ENCODE results near the gene GAS7. TPM values are rescaled to one million over a fixed set of nuclear protein-coding genes. Genes with fewer than 3 reads are reported as not detected.

The GAS7 gene
- total RNA-seq, 3 donors from 2014 or later (not counting 1 experiment from before 2014, with no cell fraction given): 70.7 to 89.1 (median 84.8) TPM

DNA sequence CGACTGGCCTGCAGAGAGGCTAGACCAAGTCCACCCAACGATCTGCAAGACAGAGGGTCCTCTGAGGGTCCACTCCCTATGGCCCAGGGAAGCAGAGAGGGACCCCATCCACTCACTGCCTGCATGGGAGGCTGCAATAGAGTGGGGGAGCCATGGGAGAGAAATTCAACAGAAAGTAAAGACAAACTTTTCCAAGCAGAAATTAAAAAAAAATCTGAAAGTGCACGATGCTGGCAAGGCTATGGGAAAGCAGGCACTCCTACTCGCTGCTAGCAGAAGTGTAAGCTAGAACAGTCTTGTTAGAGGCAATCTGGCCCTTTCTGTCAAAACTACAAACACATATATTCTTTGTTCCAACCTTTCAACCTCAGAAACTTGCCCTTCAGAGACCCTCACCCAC lies 85.4 kb downstream of the GAS7 start:
- no peak overlapping the region for H3K4me3 ChIP-seq (ENCODE audit: low read length)
- WGBS (ENCODE audit: insufficient coverage): 76% methylated on average over 4 of the region's 4 CpGs
- peak overlapping the region; percentile 99 to 100 for H3K27ac Mint-ChIP-seq
- no peaks in the 10 kb centered on the region for H3K36me3 Mint-ChIP-seq
- intact Hi-C loops (cut with micrococcal nuclease): loop anchor here (10.0 kb wide), 1 partner anchor 128 kb away; no protein-coding TSS in a partner anchor
- no peaks in the 10 kb centered on the region for H3K9me3 ChIP-seq (ENCODE audit: control insufficient read depth, insufficient read depth, low read length)
- no peak for DNase-seq
- no peak for ATAC-seq
- TF ChIP-seq, protein P1, sequence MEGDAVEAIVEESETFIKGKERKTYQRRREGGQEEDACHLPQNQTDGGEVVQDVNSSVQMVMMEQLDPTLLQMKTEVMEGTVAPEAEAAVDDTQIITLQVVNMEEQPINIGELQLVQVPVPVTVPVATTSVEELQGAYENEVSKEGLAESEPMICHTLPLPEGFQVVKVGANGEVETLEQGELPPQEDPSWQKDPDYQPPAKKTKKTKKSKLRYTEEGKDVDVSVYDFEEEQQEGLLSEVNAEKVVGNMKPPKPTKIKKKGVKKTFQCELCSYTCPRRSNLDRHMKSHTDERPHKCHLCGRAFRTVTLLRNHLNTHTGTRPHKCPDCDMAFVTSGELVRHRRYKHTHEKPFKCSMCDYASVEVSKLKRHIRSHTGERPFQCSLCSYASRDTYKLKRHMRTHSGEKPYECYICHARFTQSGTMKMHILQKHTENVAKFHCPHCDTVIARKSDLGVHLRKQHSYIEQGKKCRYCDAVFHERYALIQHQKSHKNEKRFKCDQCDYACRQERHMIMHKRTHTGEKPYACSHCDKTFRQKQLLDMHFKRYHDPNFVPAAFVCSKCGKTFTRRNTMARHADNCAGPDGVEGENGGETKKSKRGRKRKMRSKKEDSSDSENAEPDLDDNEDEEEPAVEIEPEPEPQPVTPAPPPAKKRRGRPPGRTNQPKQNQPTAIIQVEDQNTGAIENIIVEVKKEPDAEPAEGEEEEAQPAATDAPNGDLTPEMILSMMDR (IDR thresholded peaks at IDR 0.05): no peak
- H3K4me1 ChIP-seq (ENCODE audit: control insufficient read depth, insufficient read depth, low read length): peaks cover 68% of the 10 kb centered on the region
- peaks cover 75 to 77% of the 10 kb centered on the region in 2 donors for H3K4me1 Mint-ChIP-seq
- H3K4me3 Mint-ChIP-seq: peak overlapping the region; percentile 83
- H3K27me3 ChIP-seq (ENCODE audit: control insufficient read depth, insufficient read depth, low read length): no peaks in the 10 kb centered on the region
- peak overlapping the region; percentile 93 for H3K27ac ChIP-seq (ENCODE audit: low read length)
- H3K36me3 ChIP-seq (ENCODE audit: control insufficient read depth, insufficient read depth, low read length): no peaks in the 10 kb centered on the region
- no peaks in the 10 kb centered on the region for H3K27me3 Mint-ChIP-seq (ENCODE audit: low read depth in 2 of 2)
- H3K9me3 Mint-ChIP-seq: no peaks in the 10 kb centered on the region

GRCh38 chr17:10111907-10112452 lies 86.4 kb downstream of the GAS7 start:
- no peaks in the 10 kb centered on the region for H3K9me3 ChIP-seq (ENCODE audit: control insufficient read depth, insufficient read depth, low read length)
- no peaks in the 10 kb centered on the region for H3K36me3 ChIP-seq (ENCODE audit: control insufficient read depth, insufficient read depth, low read length)
- Mint-ChIP-seq H3K4me3 (peak overlapping the region; percentile 83), H3K4me1 (peaks cover 72% of the 10 kb centered on the region in 2 donors), H3K9me3 (no peaks in the 10 kb centered on the region), H3K27ac (peak overlapping the region; percentile 99 to 100), H3K27me3 (ENCODE audit: low read depth in 2 of 2) (no peaks in the 10 kb centered on the region), H3K36me3 (no peaks in the 10 kb centered on the region)
- DNase-seq (no peak), ATAC-seq (no peak)
- H3K27ac ChIP-seq (ENCODE audit: low read length): peak overlapping the region; percentile 93
- no peaks in the 10 kb centered on the region for H3K27me3 ChIP-seq (ENCODE audit: control insufficient read depth, insufficient read depth, low read length)
- WGBS (ENCODE audit: insufficient coverage): 92% methylated on average over 9 of the region's 9 CpGs
- peaks cover 68% of the 10 kb centered on the region for H3K4me1 ChIP-seq (ENCODE audit: control insufficient read depth, insufficient read depth, low read length)
- H3K4me3 ChIP-seq (ENCODE audit: low read length): no peak overlapping the region
- intact Hi-C loops (cut with micrococcal nuclease): loop anchor here (10.0 kb wide), 1 partner anchor 127 kb away; no protein-coding TSS in a partner anchor
- TF ChIP-seq, protein P1 (IDR thresholded peaks at IDR 0.05): no peak

DNA sequence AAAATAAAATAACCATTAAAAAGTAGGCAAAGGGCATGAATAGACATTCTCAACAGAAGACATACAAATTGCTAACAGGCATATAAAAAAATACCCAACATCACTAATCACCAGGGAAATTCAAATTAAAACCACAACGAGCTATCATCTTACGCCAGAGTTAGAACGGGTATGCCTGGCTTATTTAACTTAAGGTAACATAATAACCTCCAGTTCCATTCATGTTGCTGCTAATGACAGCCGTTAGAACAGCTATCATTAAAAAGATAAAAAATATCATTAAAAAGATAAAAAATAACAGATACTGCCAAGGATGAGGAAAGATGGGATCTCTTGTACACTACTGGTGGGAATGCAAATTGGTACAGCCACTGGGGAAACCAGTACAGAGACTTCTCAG lies 89.3 kb downstream of the GAS7 start:
- no peaks in the 10 kb centered on the region for H3K27me3 ChIP-seq (ENCODE audit: control insufficient read depth, insufficient read depth, low read length)
- peaks cover 56% of the 10 kb centered on the region for H3K4me1 ChIP-seq (ENCODE audit: control insufficient read depth, insufficient read depth, low read length)
- H3K4me1 Mint-ChIP-seq: peaks cover 71 to 72% of the 10 kb centered on the region in 2 donors
- H3K36me3 Mint-ChIP-seq: no peaks in the 10 kb centered on the region
- H3K9me3 ChIP-seq (ENCODE audit: control insufficient read depth, insufficient read depth, low read length): no peaks in the 10 kb centered on the region
- WGBS (ENCODE audit: insufficient coverage): 76% methylated on average over 3 of the region's 4 CpGs
- no peak for ATAC-seq
- H3K27me3 Mint-ChIP-seq (ENCODE audit: low read depth in 2 of 2): no peaks in the 10 kb centered on the region
- TF ChIP-seq, protein P1 (IDR thresholded peaks at IDR 0.05): no peak
- H3K27ac ChIP-seq (ENCODE audit: low read length): no peak overlapping the region
- H3K36me3 ChIP-seq (ENCODE audit: control insufficient read depth, insufficient read depth, low read length): peaks cover 2% of the 10 kb centered on the region
- H3K4me3 Mint-ChIP-seq: no peak overlapping the region
- H3K4me3 ChIP-seq (ENCODE audit: low read length): no peak overlapping the region
- H3K9me3 Mint-ChIP-seq: no peaks in the 10 kb centered on the region
- H3K27ac Mint-ChIP-seq: peak overlapping the region in 1 of 2 donors; percentile 51
- no peak for DNase-seq
- intact Hi-C loops (cut with micrococcal nuclease): no loop called here

All from natural killer cell (primary cell).